Neural cell (in vitro differentiated cells): ENCODE measurements around the gene CEMIP. TPM values are rescaled to one million over a fixed set of nuclear protein-coding genes. Genes with fewer than 3 reads are reported as not detected.

Experiments used
- H2AFZ ChIP-seq: fragments of 200-600, 300-800 bp; sonication (generic), shearing (Covaris generic); 2 replicates; pipeline ENCODE4 v1.6.0; 2014; ENCODE audit warnings: low read depth, mild to moderate bottlenecking, antibody characterized with exemption, low read length, moderate library complexity
- H3F3A ChIP-seq: fragments of 200-600 bp; shearing (Covaris generic); 2 replicates; pipeline ENCODE4 v1.6.1; 2016; ENCODE audit warnings: mild to moderate bottlenecking, moderate library complexity, mixed read lengths, antibody characterized with exemption, low read length; ENCODE audit not compliant: insufficient read depth, poor library complexity, severe bottlenecking
- H3K27ac ChIP-seq: fragments of 200-600, 300-800 bp; sonication (generic), shearing (Covaris generic); 2 replicates; pipeline ENCODE4 v1.5.1; 2014; ENCODE audit warnings: mild to moderate bottlenecking, low read length, moderate library complexity
- H3K27me3 ChIP-seq: fragments of 300-800, 200-600 bp; sonication (generic), shearing (Covaris generic); 2 replicates; pipeline ENCODE4 v1.6.0; 2014; ENCODE audit warnings: mild to moderate bottlenecking, low read depth, low read length, moderate library complexity; ENCODE audit not compliant: insufficient read depth
- H3K36me3 ChIP-seq: fragments of 300-800, 200-600 bp; sonication (generic), shearing (Covaris generic); 2 replicates; pipeline ENCODE4 v1.5.1; 2014; ENCODE audit warnings: mild to moderate bottlenecking, antibody characterized with exemption, low read length, moderate library complexity; ENCODE audit not compliant: insufficient read depth
- H3K4me2 ChIP-seq: fragments of 300-800, 200-600 bp; sonication (generic), shearing (Covaris generic); 2 replicates; pipeline ENCODE4 v1.6.0; 2014; ENCODE audit warnings: mild to moderate bottlenecking, low read length
- H3K4me3 ChIP-seq: fragments of 300-800, 200-600 bp; sonication (generic), shearing (Covaris generic); 2 replicates; pipeline ENCODE4 v1.5.1; 2014; ENCODE audit warnings: mild to moderate bottlenecking, low read length, moderate library complexity
- H3K79me2 ChIP-seq: fragments of 200-600 bp; shearing (Covaris generic); replicated peaks from 2 replicates; pipeline ENCODE4 v1.6.0; 2014; ENCODE audit warnings: mild to moderate bottlenecking, low read length, moderate library complexity; ENCODE audit not compliant: insufficient read depth
- H3K9ac ChIP-seq: fragments of 300-800, 200-600 bp; sonication (generic), shearing (Covaris generic); 2 replicates; pipeline ENCODE4 v1.6.1; 2016; ENCODE audit warnings: mild to moderate bottlenecking, low read length, mixed read lengths
- H3K9me2 ChIP-seq: fragments of 200-600 bp; shearing (Covaris generic); 2 replicates; pipeline ENCODE4 v1.6.1; 2016; ENCODE audit warnings: mild to moderate bottlenecking, low read length, mixed read lengths; ENCODE audit not compliant: insufficient read depth
- H3K9me3 ChIP-seq: fragments of 200-600, 300-800 bp; sonication (generic), shearing (Covaris generic); 2 replicates; pipeline ENCODE4 v1.6.1; 2016; ENCODE audit warnings: mild to moderate bottlenecking, mixed run types, low read length, moderate library complexity, mixed read lengths
- H4K20me1 ChIP-seq: fragments of 200-600 bp; shearing (Covaris generic); 2 replicates; pipeline ENCODE4 v1.6.1; 2016; ENCODE audit warnings: mild to moderate bottlenecking, mixed run types; ENCODE audit not compliant: insufficient read depth
- CTCF ChIP-seq: fragments of 450-650 bp; IDR thresholded peaks from 2 replicates; pipeline ENCODE4 v1.5.1; 2014; ENCODE audit warnings: antibody characterized with exemption, mild to moderate bottlenecking, moderate library complexity; ENCODE audit not compliant: poor library complexity, severe bottlenecking
- EP300 ChIP-seq: fragments of 450-650 bp; conservative IDR thresholded peaks from 2 replicates; pipeline ENCODE4 v1.6.1; 2014; ENCODE audit warnings: antibody characterized with exemption, mild to moderate bottlenecking, moderate library complexity; ENCODE audit not compliant: poor library complexity, severe bottlenecking
- EZH2 ChIP-seq: fragments of 200-600, 300-800 bp; shearing (Covaris generic), sonication (generic); IDR thresholded peaks from 2 replicates; pipeline ENCODE4 v1.6.1; 2014; ENCODE audit warnings: antibody characterized with exemption, low read length, borderline replicate concordance, mild to moderate bottlenecking; ENCODE audit not compliant: insufficient read depth, poor library complexity, severe bottlenecking
- MXI1 ChIP-seq: fragments of 450-650 bp; conservative IDR thresholded peaks from 2 replicates; pipeline ENCODE4 v1.6.1; 2014; ENCODE audit warnings: antibody characterized with exemption, mild to moderate bottlenecking; ENCODE audit not compliant: poor library complexity, severe bottlenecking
- POLR2AphosphoS5 ChIP-seq: IDR thresholded peaks from 2 replicates; pipeline ENCODE4 v1.6.1; 2012
- RAD21 ChIP-seq: fragments of 450-650 bp; conservative IDR thresholded peaks from 2 replicates; pipeline ENCODE4 v1.6.1; 2014; ENCODE audit warnings: antibody characterized with exemption, mild to moderate bottlenecking, moderate library complexity
- REST ChIP-seq: IDR thresholded peaks from 2 replicates; pipeline ENCODE4 v1.6.1; 2012; ENCODE audit warnings: borderline replicate concordance
- SMC3 ChIP-seq: fragments of 450-650 bp; conservative IDR thresholded peaks from 2 replicates; pipeline ENCODE4 v1.6.1; 2014; ENCODE audit warnings: antibody characterized with exemption, mild to moderate bottlenecking, moderate library complexity; ENCODE audit not compliant: poor library complexity
- TAF1 ChIP-seq: IDR thresholded peaks from 2 replicates; pipeline ENCODE4 v1.6.1; 2012; ENCODE audit warnings: low read depth
- polyA plus RNA-seq: library from polyadenylated mRNA; depleted of rRNA; stranded (reverse); fragments of >200 nt; gene quantifications from 2 replicates; pipeline ENCODE4 v1.2.3, GENCODE V29; 2014

The CEMIP gene
- polyA plus RNA-seq, 1 donor from 2014 or later = 0.04 TPM

- Histone ChIP-seq H3K9ac (peak overlapping the region; percentile 95), H2AFZ (peak overlapping the region; percentile 97), H3K27ac (peak overlapping the region; percentile 84), H3K36me3 (no peaks in the 10 kb centered on the region), H3F3A (no peaks in the 10 kb centered on the region), H4K20me1 (no peaks in the 10 kb centered on the region), H3K4me3 (peak overlapping the region; percentile 91), H3K4me2 (peak overlapping the region; percentile 94), H3K27me3 (no peaks in the 10 kb centered on the region), H3K79me2 (peaks cover 49% of the 10 kb centered on the region), H3K9me2 (no peaks in the 10 kb centered on the region), H3K9me3 (no peaks in the 10 kb centered on the region)
- TF ChIP-seq EP300 (no peak), RAD21 (no peak), REST (no peak), EZH2 (no peak), TAF1 (no peak), CTCF (no peak), SMC3 (no peak), POLR2AphosphoS5 (no peak), MXI1 (no peak)
Measured at GRCh38 chr15:80989081-80989517, 209.9 kb downstream of the CEMIP start.

GRCh38 chr15:80989518-80990478 lies 210.6 kb downstream of the CEMIP start, which contains the start of gene MESD:
MESD (minus strand) TSS chr15:80989819; CDS start chr15:80989791, 28 bp downstream.
- Histone ChIP-seq H3K9ac (peak within 1 kb of the TSS; percentile 95), H3K27ac (peak within 1 kb of the TSS; percentile 84), H4K20me1 (no peaks in the 10 kb centered on the region), H3K27me3 (no peaks in the 10 kb centered on the region), H3K4me3 (peak within 1 kb of the TSS; percentile 91), H3K9me2 (no peaks in the 10 kb centered on the region), H3K4me2 (peak within 1 kb of the TSS; percentile 94), H3F3A (no peaks in the 10 kb centered on the region), H3K36me3 (no peaks in the 10 kb centered on the region), H3K9me3 (no peaks in the 10 kb centered on the region), H2AFZ (peak within 1 kb of the TSS; percentile 97), H3K79me2 (peaks cover 42% of the 10 kb centered on the region)
- peak; percentile 90 for TF ChIP-seq REST
- TF ChIP-seq POLR2AphosphoS5 = peak; percentile 96
- no peak for TF ChIP-seq RAD21
- peak; percentile 86 for TF ChIP-seq MXI1
- TF ChIP-seq SMC3 = no peak
- TF ChIP-seq EP300 = peak; percentile 35
- TF ChIP-seq TAF1 = peak; percentile 90
